Inflammatory macrophage treated with lipopolysaccharide for 4 hours (primary cell): ENCODE results near the gene CLCN2.

ENCODE experiments used
- DNase-seq: peaks from one replicate; pipeline ENCODE4 v3.0.0-alpha.2; 2020

CLCN2 gene

GRCh38 chr3:184358921-184359350 lies 2.5 kb downstream of the CLCN2 start:
- DNase-seq = no peak

- no peak for DNase-seq
Measured at GRCh38 chr3:184358124-184358767, 3.2 kb downstream of the CLCN2 start.

GRCh38 chr3:184357248-184358123 lies 3.9 kb downstream of the CLCN2 start:
- DNase-seq = no peak

GRCh38 chr3:184355261-184356040 lies 6.0 kb downstream of the CLCN2 start:
- DNase-seq = no peak

GRCh38 chr3:184354754-184355153 lies 6.7 kb downstream of the CLCN2 start:
- DNase-seq = no peak

- DNase-seq = peak; percentile 21
Measured at GRCh38 chr3:184354121-184354728, 7.2 kb downstream of the CLCN2 start.

GRCh38 chr3:184353546-184353941 lies 7.9 kb downstream of the CLCN2 start:
- no peak for DNase-seq

- DNase-seq = no peak
Measured at GRCh38 chr3:184352897-184353545, 8.4 kb downstream of the CLCN2 start.

GRCh38 chr3:184352149-184352785 lies 9.1 kb downstream of the CLCN2 start:
- no peak for DNase-seq

- no peak for DNase-seq
Measured at GRCh38 chr3:184351511-184352148, 9.8 kb downstream of the CLCN2 start.

- DNase-seq = no peak
Measured at GRCh38 chr3:184350618-184351017, 10.8 kb downstream of the CLCN2 start.

GRCh38 chr3:184349563-184350470 lies 11.6 kb downstream of the CLCN2 start:
- no peak for DNase-seq

- DNase-seq = no peak
Measured at GRCh38 chr3:184348057-184348382, 13.4 kb downstream of the CLCN2 start.

GRCh38 chr3:184347321-184348056 lies 13.9 kb downstream of the CLCN2 start:
- DNase-seq = no peak

GRCh38 chr3:184346480-184347190 lies 14.8 kb downstream of the CLCN2 start:
- no peak for DNase-seq

- DNase-seq = peak; percentile 82
Measured at GRCh38 chr3:184345317-184346144, 15.9 kb downstream of the CLCN2 start.

GRCh38 chr3:184344579-184345316 lies 16.7 kb downstream of the CLCN2 start:
- no peak for DNase-seq
